Thyroid gland (tissue), 4 donors: ENCODE data around the gene GLIS2. TPM values are rescaled to one million over a fixed set of nuclear protein-coding genes. Genes with fewer than 3 reads are reported as not detected.
A peak's percentile ranks its signal among the peaks of the same experiment; 100 is the strongest.

ENCODE experiments used
- DNase-seq, 2 donors: peaks; one replicate each; pipeline ENCODE4 v3.0.0-alpha.2; 2019
- H3K27ac ChIP-seq, 3 donors: fragments of 200-600 bp; sonication (generic); 1 replicate in 2 of 3; 2 replicates in 1 of 3; pipeline ENCODE4 v1.5.1; 2016 to 2019; ENCODE audit warnings: mild to moderate bottlenecking in 1 of 3, moderate library complexity in 1 of 3
- H3K27me3 ChIP-seq: fragments of 200-600 bp; sonication (generic); one replicate; pipeline ENCODE4 v1.5.1; 2019
- H3K36me3 ChIP-seq, 2 donors: fragments of 200-600 bp; sonication (generic); one replicate each; pipeline ENCODE4 v1.5.1; 2016 to 2019
- H3K4me1 ChIP-seq, 2 donors: fragments of 200-600 bp; sonication (generic); one replicate each; pipeline ENCODE4 v1.5.1; 2017 to 2019
- H3K4me3 ChIP-seq, 3 donors: fragments of 200-600 bp; sonication (generic); replicated peaks in 1 of 3; 1 replicate in 2 of 3; 2 replicates in 1 of 3; pipeline ENCODE4 v1.5.1; 2016; ENCODE audit warnings: mild to moderate bottlenecking in 1 of 3
- H3K9me3 ChIP-seq: fragments of 200-600 bp; sonication (generic); one replicate; pipeline ENCODE4 v1.5.1; 2017
- POLR2A ChIP-seq, 2 donors: fragments of 450-650 bp; IDR thresholded peaks; one replicate each; pipeline ENCODE4 v1.6.1; 2017; ENCODE audit warnings: antibody characterized with exemption in 2 of 2, mild to moderate bottlenecking in 2 of 2, moderate library complexity in 1 of 2
- WGBS, 2 donors: methylation state at CpG; one replicate each; pipeline ENCODE4 v1.1.5; 2017; 5-methylcytosine and 5-hydroxymethylcytosine counted together
- intact Hi-C: fragments of 100-400 bp; cut with DNase I; formaldehyde crosslinking; loops from one replicate; pipeline ENCODE4 v1.15.1; 2023
- total RNA-seq, 4 donors: library from RNA; depleted of rRNA; stranded (reverse); fragments of >200 nt; gene quantifications; one replicate each; pipeline ENCODE4 v1.2.3, GENCODE V29; 2016
- TF ChIP-seq, protein P1 (sequence below), 6 experiments: fragments of 200-600 bp in 3 of 6; fragments of 450-650 bp in 3 of 6; sonication (generic) in 3 of 6; IDR thresholded peaks; one replicate each; pipeline ENCODE4 v1.5.1; 2016 to 2019; ENCODE audit warnings: antibody characterized with exemption in 6 of 6, mild to moderate bottlenecking in 2 of 6, inconsistent platforms in 1 of 6, moderate library complexity in 1 of 6

GLIS2 gene
- total RNA-seq, 4 donors from 2014 or later: 5.5 to 7.6 (median 6.7) TPM

GRCh38 chr16:4271176-4272113, 44.4 kb upstream of the GLIS2 start:
- intact Hi-C loops: no loop called here
- 1 to 2% methylated on average over 13 to 33 of the region's 72 CpGs for WGBS, 2 donors

GRCh38 chr16:4272114-4272956, 43.5 kb upstream of the GLIS2 start:
- peaks cover 4 to 7% of the 10 kb centered on the region in 2 donors for H3K4me1 ChIP-seq
- TF ChIP-seq POLR2A (IDR thresholded peaks at IDR 0.05): no peak
- TF ChIP-seq, protein P1, sequence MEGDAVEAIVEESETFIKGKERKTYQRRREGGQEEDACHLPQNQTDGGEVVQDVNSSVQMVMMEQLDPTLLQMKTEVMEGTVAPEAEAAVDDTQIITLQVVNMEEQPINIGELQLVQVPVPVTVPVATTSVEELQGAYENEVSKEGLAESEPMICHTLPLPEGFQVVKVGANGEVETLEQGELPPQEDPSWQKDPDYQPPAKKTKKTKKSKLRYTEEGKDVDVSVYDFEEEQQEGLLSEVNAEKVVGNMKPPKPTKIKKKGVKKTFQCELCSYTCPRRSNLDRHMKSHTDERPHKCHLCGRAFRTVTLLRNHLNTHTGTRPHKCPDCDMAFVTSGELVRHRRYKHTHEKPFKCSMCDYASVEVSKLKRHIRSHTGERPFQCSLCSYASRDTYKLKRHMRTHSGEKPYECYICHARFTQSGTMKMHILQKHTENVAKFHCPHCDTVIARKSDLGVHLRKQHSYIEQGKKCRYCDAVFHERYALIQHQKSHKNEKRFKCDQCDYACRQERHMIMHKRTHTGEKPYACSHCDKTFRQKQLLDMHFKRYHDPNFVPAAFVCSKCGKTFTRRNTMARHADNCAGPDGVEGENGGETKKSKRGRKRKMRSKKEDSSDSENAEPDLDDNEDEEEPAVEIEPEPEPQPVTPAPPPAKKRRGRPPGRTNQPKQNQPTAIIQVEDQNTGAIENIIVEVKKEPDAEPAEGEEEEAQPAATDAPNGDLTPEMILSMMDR (IDR thresholded peaks at IDR 0.05): no peak
- DNase-seq: peak; percentile 34 to 48
- intact Hi-C loops: no loop called here
- peak overlapping the region; percentile 69 to 91 (median 91) for H3K4me3 ChIP-seq
- peak overlapping the region; percentile 79 to 97 (median 93) for H3K27ac ChIP-seq
- WGBS, 2 donors: 0% methylated on average over 6 to 7 of the region's 79 CpGs
- no peaks in the 10 kb centered on the region for H3K27me3 ChIP-seq
- H3K36me3 ChIP-seq: no peaks in the 10 kb centered on the region
- no peaks in the 10 kb centered on the region for H3K9me3 ChIP-seq

More at GRCh38 chr16:4271176-4272113, 44.4 kb upstream of the GLIS2 start:
- Histone ChIP-seq H3K27me3 (no peaks in the 10 kb centered on the region), H3K4me3 (peak overlapping the region; percentile 69 to 91 (median 91)), H3K36me3 (no peaks in the 10 kb centered on the region), H3K4me1 (peaks cover 4 to 7% of the 10 kb centered on the region in 2 donors), H3K27ac (peak overlapping the region; percentile 79 to 97 (median 93)), H3K9me3 (no peaks in the 10 kb centered on the region)
- TF ChIP-seq POLR2A (IDR thresholded peaks at IDR 0.05): peak in 1 of 2 donors; percentile 80
- TF ChIP-seq, protein P1 (IDR thresholded peaks at IDR 0.05): no peak
- peak; percentile 92 to 94 for DNase-seq

- TF ChIP-seq, protein P1 (IDR thresholded peaks at IDR 0.05): peak in 4 of 6 experiments; percentile 32 to 58 (median 51)
- peak; percentile 22 to 59 for TF ChIP-seq POLR2A (IDR thresholded peaks at IDR 0.05)
- intact Hi-C loops: no loop called here
- no peaks in the 10 kb centered on the region for H3K27me3 ChIP-seq
- H3K4me3 ChIP-seq: peak overlapping the region; percentile 24 to 91 (median 73)
- H3K27ac ChIP-seq: peak overlapping the region; percentile 93 to 97 (median 93)
- H3K9me3 ChIP-seq: no peaks in the 10 kb centered on the region
- peaks cover 4 to 7% of the 10 kb centered on the region in 2 donors for H3K4me1 ChIP-seq
- peak; percentile 68 to 73 for DNase-seq
- WGBS, 2 donors: 1 to 2% methylated on average over 8 to 9 of the region's 25 CpGs
- no peaks in the 10 kb centered on the region for H3K36me3 ChIP-seq
These were observed 42.0 kb upstream of the GLIS2 start for GRCh38 chr16:4273858-4274311.

GRCh38 chr16:4275861-4276260, 40.0 kb upstream of the GLIS2 start:
- TF ChIP-seq, protein P1 (IDR thresholded peaks at IDR 0.05): no peak
- TF ChIP-seq POLR2A (IDR thresholded peaks at IDR 0.05): no peak
- 85 to 87% methylated on average over 6 of the region's 6 CpGs for WGBS, 2 donors
- Histone ChIP-seq H3K27ac (no peak overlapping the region), H3K27me3 (no peaks in the 10 kb centered on the region), H3K4me1 (peaks cover 3% of the 10 kb centered on the region in 2 donors), H3K9me3 (no peaks in the 10 kb centered on the region), H3K36me3 (no peaks in the 10 kb centered on the region), H3K4me3 (no peak overlapping the region)
- intact Hi-C loops: no loop called here
- no peak for DNase-seq
